ENCODE data around the gene NCAPD3.

GRCh38 chr11:134120143-134120850 lies 103.5 kb downstream of the NCAPD3 start:
- TF ChIP-seq YY1 (IDR thresholded peaks at IDR 0.05) (no peak), RAD21 (IDR thresholded peaks at IDR 0.05) (no peak), CTCF (IDR thresholded peaks at IDR 0.05; ENCODE audit: low read depth, low read length, missing input control) (no peak), JUND (IDR thresholded peaks at IDR 0.05) (no peak), FOXA1 (IDR thresholded peaks at IDR 0.05) (no peak), SP1 (IDR thresholded peaks at IDR 0.05) (no peak), ATF3 (IDR thresholded peaks at IDR 0.05) (no peak), FOXA2 (IDR thresholded peaks at IDR 0.05) (no peak), REST (IDR thresholded peaks at IDR 0.05) (no peak), EGR1 (IDR thresholded peaks at IDR 0.05; ENCODE audit: low read depth in 2 of 2) (no peak), MAX (IDR thresholded peaks at IDR 0.05) (no peak), GABPA (IDR thresholded peaks at IDR 0.05 in 1 of 2, conservative IDR thresholded peaks at IDR 0.05 in 1 of 2) (no peak)

All from liver (tissue), 3 donors.